AG09319 (cell line): ENCODE measurements around the gene MTAP.

Experiments
- DNase-seq: peaks from one replicate; pipeline ENCODE4 v3.0.0-alpha.2; 2010; ENCODE audit warnings: low read depth; ENCODE audit errors: extremely low read depth
- CTCF ChIP-seq: IDR thresholded peaks from 2 replicates; pipeline ENCODE4 v1.5.1; 2011; ENCODE audit warnings: low read depth, mild to moderate bottlenecking, inconsistent platforms, low read length, moderate library complexity

Gene MTAP

DNA sequence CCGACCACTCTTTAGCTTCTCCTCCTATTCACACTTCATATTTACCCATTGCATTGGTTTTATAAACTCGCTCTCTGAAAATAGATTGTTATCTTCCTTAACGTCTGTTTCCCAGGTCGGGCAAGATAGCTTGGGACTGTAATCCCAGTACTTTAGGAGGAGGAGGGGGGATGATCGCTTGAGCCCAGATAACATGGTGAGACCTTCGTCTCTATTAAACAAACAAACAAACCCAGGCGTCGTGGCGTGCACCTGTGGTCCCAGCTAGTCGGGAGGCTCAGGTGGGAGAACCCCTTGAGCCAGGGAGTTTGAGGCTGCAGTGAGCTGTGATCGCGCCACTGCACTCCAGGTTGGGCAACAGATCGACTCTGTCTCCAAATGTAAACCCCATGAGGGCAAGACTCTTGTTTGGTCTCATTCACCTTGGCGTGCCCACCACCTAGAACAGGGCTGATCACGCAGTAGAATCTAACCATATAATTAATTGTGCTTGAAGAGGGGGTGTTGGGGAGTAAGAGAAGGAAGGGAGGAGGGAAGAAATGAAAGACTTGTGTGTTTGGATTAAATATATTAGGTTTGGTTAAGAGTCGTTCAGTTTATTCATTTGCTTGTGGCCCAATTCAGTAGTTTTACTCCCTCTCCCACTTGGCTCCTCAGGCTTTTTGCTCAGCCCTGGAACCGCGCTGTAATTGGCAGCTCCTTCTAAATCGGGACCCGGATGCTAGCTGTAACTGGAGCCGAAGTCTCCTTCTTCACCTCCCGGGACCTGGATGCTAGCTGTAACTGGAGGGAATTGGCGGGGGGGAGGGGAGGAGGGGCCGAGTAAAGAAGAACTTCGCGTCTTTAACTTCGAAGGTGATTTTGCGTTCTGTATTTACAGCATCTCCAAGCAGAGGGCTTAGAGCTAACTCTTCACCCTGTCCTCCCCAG is 166.8 kb downstream of the MTAP start:
- DNase-seq, result no peak
- no peak for TF ChIP-seq CTCF

- TF ChIP-seq CTCF, result no peak
- no peak for DNase-seq
Measured at GRCh38 chr9:21969951-21970799, 167.7 kb downstream of the MTAP start.

DNA sequence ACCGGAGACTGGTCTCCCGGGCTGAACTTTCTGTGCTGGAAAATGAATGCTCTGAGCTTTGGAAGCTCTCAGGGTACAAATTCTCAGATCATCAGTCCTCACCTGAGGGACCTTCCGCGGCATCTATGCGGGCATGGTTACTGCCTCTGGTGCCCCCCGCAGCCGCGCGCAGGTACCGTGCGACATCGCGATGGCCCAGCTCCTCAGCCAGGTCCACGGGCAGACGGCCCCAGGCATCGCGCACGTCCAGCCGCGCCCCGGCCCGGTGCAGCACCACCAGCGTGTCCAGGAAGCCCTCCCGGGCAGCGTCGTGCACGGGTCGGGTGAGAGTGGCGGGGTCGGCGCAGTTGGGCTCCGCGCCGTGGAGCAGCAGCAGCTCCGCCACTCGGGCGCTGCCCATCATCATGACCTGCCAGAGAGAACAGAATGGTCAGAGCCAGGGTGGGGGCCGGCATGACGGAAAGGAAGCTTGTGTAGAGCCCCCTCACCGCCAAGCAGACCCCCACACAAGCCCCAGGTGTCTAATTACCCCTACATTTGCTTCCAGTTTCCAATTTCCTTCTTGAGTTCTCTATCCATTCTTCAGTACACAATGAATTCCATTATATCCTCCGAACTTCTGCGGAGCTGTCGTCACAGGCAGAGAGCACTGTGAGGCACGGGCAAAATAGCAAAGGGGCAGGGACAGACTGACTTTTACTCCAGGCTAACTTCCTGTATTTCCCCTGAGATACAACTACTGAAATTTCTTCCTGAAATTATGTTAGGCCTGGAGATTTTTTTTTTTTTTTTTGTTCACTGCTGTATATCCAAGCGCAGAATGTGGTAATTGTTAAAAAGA is 168.6 kb downstream of the MTAP start:
- DNase-seq, result no peak
- TF ChIP-seq CTCF, result no peak

GRCh38 chr9:21972361-21972760 is 169.9 kb downstream of the MTAP start:
- DNase-seq, result no peak
- no peak for TF ChIP-seq CTCF

DNA sequence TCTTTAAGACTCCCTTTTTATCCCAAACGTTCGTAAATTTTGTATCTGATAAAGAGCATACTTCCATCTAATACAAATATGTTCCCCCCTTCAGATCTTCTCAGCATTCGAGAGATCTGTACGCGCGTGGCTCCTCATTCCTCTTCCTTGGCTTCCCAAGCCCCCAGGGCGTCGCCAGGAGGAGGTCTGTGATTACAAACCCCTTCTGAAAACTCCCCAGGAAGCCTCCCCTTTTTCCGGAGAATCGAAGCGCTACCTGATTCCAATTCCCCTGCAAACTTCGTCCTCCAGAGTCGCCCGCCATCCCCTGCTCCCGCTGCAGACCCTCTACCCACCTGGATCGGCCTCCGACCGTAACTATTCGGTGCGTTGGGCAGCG is 171.9 kb downstream of the MTAP start:
- DNase-seq, result no peak
- TF ChIP-seq CTCF, result no peak

DNA sequence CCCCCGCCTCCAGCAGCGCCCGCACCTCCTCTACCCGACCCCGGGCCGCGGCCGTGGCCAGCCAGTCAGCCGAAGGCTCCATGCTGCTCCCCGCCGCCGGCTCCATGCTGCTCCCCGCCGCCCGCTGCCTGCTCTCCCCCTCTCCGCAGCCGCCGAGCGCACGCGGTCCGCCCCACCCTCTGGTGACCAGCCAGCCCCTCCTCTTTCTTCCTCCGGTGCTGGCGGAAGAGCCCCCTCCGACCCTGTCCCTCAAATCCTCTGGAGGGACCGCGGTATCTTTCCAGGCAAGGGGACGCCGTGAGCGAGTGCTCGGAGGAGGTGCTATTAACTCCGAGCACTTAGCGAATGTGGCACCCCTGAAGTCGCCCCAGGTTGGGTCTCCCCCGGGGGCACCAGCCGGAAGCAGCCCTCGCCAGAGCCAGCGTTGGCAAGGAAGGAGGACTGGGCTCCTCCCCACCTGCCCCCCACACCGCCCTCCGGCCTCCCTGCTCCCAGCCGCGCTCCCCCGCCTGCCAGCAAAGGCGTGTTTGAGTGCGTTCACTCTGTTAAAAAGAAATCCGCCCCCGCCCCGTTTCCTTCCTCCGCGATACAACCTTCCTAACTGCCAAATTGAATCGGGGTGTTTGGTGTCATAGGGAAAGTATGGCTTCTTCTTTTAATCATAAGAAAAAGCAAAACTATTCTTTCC is 172.4 kb downstream of the MTAP start:
- no peak for DNase-seq
- TF ChIP-seq CTCF, result no peak
